Tongue (tissue), 2 donors: ENCODE measurements around the gene ALDOB. TPM values are rescaled to one million over a fixed set of nuclear protein-coding genes. Genes with fewer than 3 reads are reported as not detected.
A peak's percentile ranks its signal among the peaks of the same experiment; 100 is the strongest.
"Not testable (repeated sequence)": the region's sequence is repeated elsewhere in the genome, so short reads cannot be mapped to it uniquely, and the experiment has no call there.

Source experiments
- DNase-seq: peaks from one replicate; pipeline ENCODE4 v3.0.0-alpha.2; 2015
- total RNA-seq: library from RNA; depleted of rRNA; stranded (reverse); fragments of >200 nt; gene quantifications from one replicate; pipeline ENCODE4 v1.2.3, GENCODE V29; 2014

Gene ALDOB
- total RNA-seq, 1 donor from 2014 or later = not detected

- no peak for DNase-seq
Observed at GRCh38 chr9:101421653-101422065, 13.9 kb downstream of the ALDOB start.

GRCh38 chr9:101419863-101420262, 15.7 kb downstream of the ALDOB start:
- DNase-seq = no peak

- DNase-seq = peak; percentile 15
Observed at GRCh38 chr9:101418518-101419430, 16.8 kb downstream of the ALDOB start.

- no peak for DNase-seq
Observed at GRCh38 chr9:101417977-101418376, 17.6 kb downstream of the ALDOB start.

GRCh38 chr9:101417389-101417788, 18.2 kb downstream of the ALDOB start:
- no peak for DNase-seq

GRCh38 chr9:101415578-101415977, 20.0 kb downstream of the ALDOB start:
- DNase-seq = no peak

GRCh38 chr9:101414839-101415238, 20.7 kb downstream of the ALDOB start:
- DNase-seq = no peak

- DNase-seq = no peak
Observed at GRCh38 chr9:101409079-101409477, 26.5 kb downstream of the ALDOB start.

- DNase-seq = no peak
Observed at GRCh38 chr9:101408374-101409078, 27.0 kb downstream of the ALDOB start.

GRCh38 chr9:101403516-101404285, 31.9 kb downstream of the ALDOB start:
- no peak for DNase-seq

- peak; percentile 8 for DNase-seq
Observed at GRCh38 chr9:101400120-101400519, 35.5 kb downstream of the ALDOB start.

GRCh38 chr9:101399643-101399970, 36.0 kb downstream of the ALDOB start:
- DNase-seq = no peak

- no peak for DNase-seq
Observed at GRCh38 chr9:101398930-101399642, 36.5 kb downstream of the ALDOB start.

GRCh38 chr9:101398068-101398929, 37.3 kb downstream of the ALDOB start, which contains the start of the genes MRPL50 and ZNF189:
Gene MRPL50, minus strand, starts transcription at chr9:101398618. Its CDS starts 26 bp downstream, at chr9:101398592.
Gene ZNF189, plus strand, starts transcription at chr9:101398851. Its CDS starts 306 bp downstream, at chr9:101399157.
- DNase-seq = peak; percentile 100

GRCh38 chr9:101397746-101398067, 37.9 kb downstream of the ALDOB start:
- no peak for DNase-seq

GRCh38 chr9:101394687-101395086, 40.9 kb downstream of the ALDOB start:
- no peak for DNase-seq

- DNase-seq = no peak
Observed at GRCh38 chr9:101393135-101393534, 42.4 kb downstream of the ALDOB start.

- no peak for DNase-seq
Observed at GRCh38 chr9:101388507-101388993, 47.0 kb downstream of the ALDOB start.

- peak; percentile 50 for DNase-seq
Observed at GRCh38 chr9:101387871-101388506, 47.6 kb downstream of the ALDOB start.

- not testable (repeated sequence) for DNase-seq
Observed at GRCh38 chr9:101384873-101385536, 50.6 kb downstream of the ALDOB start, which contains the start of gene BAAT. Gene BAAT, minus strand, starts transcription at chr9:101385006. Its CDS starts 13,602 bp downstream, at chr9:101371404.
